ENCODE measurements around the gene CIZ1.

The CIZ1 gene

GRCh38 chr9:128163027-128163515 lies 28.3 kb downstream of the CIZ1 start:
- no peak for DNase-seq (ENCODE audit: low read depth)

- DNase-seq (ENCODE audit: low read depth), result no peak
These were observed 29.0 kb downstream of the CIZ1 start for GRCh38 chr9:128162215-128163026.

GRCh38 chr9:128161215-128161902 lies 30.0 kb downstream of the CIZ1 start:
- DNase-seq (ENCODE audit: low read depth), result no peak

GRCh38 chr9:128160603-128160987 lies 30.8 kb downstream of the CIZ1 start:
- DNase-seq (ENCODE audit: low read depth), result no peak

GRCh38 chr9:128159784-128160602 lies 31.4 kb downstream of the CIZ1 start, which contains the start of gene BBLN:
Gene BBLN, plus strand, starts transcription at chr9:128160265. Its CDS starts 143 bp downstream, at chr9:128160408.
- peak; percentile 89 for DNase-seq (ENCODE audit: low read depth)

- DNase-seq (ENCODE audit: low read depth), result no peak
These were observed 31.9 kb downstream of the CIZ1 start for GRCh38 chr9:128159522-128159783.

- DNase-seq (ENCODE audit: low read depth), result no peak
These were observed 35.5 kb downstream of the CIZ1 start for GRCh38 chr9:128155736-128156500.

GRCh38 chr9:128153947-128154695 lies 37.3 kb downstream of the CIZ1 start:
- DNase-seq (ENCODE audit: low read depth), result no peak

- DNase-seq (ENCODE audit: low read depth), result no peak
These were observed 38.1 kb downstream of the CIZ1 start for GRCh38 chr9:128153060-128153946.

- DNase-seq (ENCODE audit: low read depth), result no peak
These were observed 39.0 kb downstream of the CIZ1 start for GRCh38 chr9:128152133-128153059.

GRCh38 chr9:128151309-128152132 lies 39.9 kb downstream of the CIZ1 start:
- DNase-seq (ENCODE audit: low read depth), result no peak

- no peak for DNase-seq (ENCODE audit: low read depth)
These were observed 40.6 kb downstream of the CIZ1 start for GRCh38 chr9:128150594-128151308.

- no peak for DNase-seq (ENCODE audit: low read depth)
These were observed 41.3 kb downstream of the CIZ1 start for GRCh38 chr9:128149951-128150593.

- DNase-seq (ENCODE audit: low read depth), result no peak
These were observed 42.2 kb downstream of the CIZ1 start, which contains the start of gene LCN2 for GRCh38 chr9:128149001-128149701. Gene LCN2, plus strand, starts transcription at chr9:128149453. Its CDS starts 73 bp downstream, at chr9:128149526.

GRCh38 chr9:128148509-128149000 lies 42.8 kb downstream of the CIZ1 start:
- DNase-seq (ENCODE audit: low read depth), result no peak

GRCh38 chr9:128146591-128147120 lies 44.7 kb downstream of the CIZ1 start:
- DNase-seq (ENCODE audit: low read depth), result no peak

Data from stimulated activated CD8-positive, alpha-beta memory T cell treated with anti-CD3 and anti-CD28 coated beads, Interleukin-12 subunit alpha, Interleukin-12 subunit beta, amount 100 ng/mL, for 1 hour (primary cell).